DND-41 (cell line): ENCODE data around the gene DNM2.

Source experiments
- CTCF ChIP-seq: IDR thresholded peaks from 2 replicates; pipeline ENCODE4 v1.5.1; 2012; ENCODE audit warnings: borderline replicate concordance, low read length, moderate library complexity, mild to moderate bottlenecking; ENCODE audit not compliant: poor library complexity, severe bottlenecking; ENCODE audit errors: extremely low read depth
- EZH2 ChIP-seq: IDR thresholded peaks from 3 replicates; pipeline ENCODE4 v1.6.1; 2012; ENCODE audit warnings: borderline replicate concordance, low read depth, mild to moderate bottlenecking, moderate library complexity, low read length, inconsistent platforms; ENCODE audit not compliant: severe bottlenecking

GRCh38 chr19:10863107-10863717, 145.3 kb downstream of the DNM2 start:
- TF ChIP-seq CTCF, result no peak
- TF ChIP-seq EZH2, result no peak
